ENCODE data around the gene HSPA1L.
A peak's percentile ranks its signal among the peaks of the same experiment; 100 is the strongest.

The HSPA1L gene

DNA sequence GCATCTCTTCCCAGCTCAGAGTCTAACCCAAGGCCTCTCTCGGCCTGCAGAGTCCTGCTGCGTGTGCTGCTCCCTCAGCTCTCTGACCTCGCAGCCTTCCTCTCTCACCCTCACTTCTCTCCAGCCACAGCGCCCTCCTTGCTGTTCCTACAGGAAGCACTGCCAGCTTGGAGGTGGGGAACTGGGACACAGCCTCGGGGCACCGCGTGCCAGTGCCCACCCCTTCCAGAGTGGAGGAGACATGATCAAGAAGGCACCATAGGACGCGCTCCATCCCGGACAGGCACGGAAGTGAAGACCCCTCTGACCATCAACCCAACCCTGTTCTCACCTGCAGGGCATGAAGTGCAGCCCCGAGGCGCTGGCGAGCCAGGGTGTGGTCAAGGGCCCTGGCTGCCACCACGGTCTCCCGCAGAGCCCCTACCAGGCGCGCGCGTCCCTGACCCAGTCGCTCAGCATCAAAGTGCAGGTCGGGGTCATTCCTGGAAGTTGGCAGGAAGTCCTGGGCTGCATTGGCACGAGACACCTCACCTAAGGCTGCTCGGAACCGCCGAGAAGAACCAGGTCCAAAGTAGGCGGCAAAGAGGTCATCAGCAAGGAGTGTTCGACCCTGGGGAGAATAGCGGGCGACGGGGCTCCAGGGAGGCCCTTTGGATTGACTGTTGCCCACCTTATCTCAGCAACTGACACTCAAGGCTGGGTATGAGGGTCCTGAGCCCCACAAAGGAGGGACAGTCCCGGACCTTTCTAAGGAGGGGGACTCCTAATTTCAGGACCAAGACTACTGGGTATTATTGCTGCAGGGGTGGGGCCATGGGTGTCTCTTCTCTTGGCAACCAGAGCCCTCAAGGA, 39.2 kb downstream of the HSPA1L start:
- TF ChIP-seq, protein P1, sequence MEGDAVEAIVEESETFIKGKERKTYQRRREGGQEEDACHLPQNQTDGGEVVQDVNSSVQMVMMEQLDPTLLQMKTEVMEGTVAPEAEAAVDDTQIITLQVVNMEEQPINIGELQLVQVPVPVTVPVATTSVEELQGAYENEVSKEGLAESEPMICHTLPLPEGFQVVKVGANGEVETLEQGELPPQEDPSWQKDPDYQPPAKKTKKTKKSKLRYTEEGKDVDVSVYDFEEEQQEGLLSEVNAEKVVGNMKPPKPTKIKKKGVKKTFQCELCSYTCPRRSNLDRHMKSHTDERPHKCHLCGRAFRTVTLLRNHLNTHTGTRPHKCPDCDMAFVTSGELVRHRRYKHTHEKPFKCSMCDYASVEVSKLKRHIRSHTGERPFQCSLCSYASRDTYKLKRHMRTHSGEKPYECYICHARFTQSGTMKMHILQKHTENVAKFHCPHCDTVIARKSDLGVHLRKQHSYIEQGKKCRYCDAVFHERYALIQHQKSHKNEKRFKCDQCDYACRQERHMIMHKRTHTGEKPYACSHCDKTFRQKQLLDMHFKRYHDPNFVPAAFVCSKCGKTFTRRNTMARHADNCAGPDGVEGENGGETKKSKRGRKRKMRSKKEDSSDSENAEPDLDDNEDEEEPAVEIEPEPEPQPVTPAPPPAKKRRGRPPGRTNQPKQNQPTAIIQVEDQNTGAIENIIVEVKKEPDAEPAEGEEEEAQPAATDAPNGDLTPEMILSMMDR (IDR thresholded peaks at IDR 0.05; ENCODE audit: insufficient read depth, low read length, missing control alignments) = no peak
- ChIA-PET POLR2A (interaction anchor here (1.4 kb wide), 1 partner anchor 52 kb away, joined by 5 read pairs; the partner anchor contains the start of gene HSPA1B), CTCF (interaction anchor here (0.9 to 2.8 kb wide), 3 partner anchors 9 to 46 kb away, joined by 3 to 17 read pairs (median 5); no protein-coding TSS in a partner anchor)
- DNase-seq (ENCODE audit: low read depth, low spot score) = no peak
- H3K4me3 ChIP-seq (ENCODE audit: low read depth, low read length) = no peak overlapping the region

DNA sequence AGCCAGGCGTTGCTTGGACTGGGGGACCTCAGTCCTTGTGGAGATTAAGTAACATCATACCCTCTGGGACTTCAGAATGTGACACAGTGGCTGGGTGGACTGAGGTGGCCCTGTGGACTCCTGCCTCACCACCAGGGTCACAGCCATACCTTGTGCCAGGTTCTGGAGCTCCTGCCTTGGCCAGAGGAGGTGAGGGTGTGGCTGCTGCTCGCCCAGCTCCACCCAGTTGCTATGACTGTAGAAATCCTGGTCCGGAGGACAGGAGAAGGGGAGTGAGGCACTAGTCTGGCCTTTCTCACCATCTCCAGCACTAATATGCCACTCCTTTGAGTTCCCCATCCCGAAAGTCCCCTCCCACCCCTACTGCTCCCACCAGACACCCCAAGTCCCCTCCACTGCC, 39.9 kb downstream of the HSPA1L start:
- CTCF ChIA-PET = interaction anchor here (0.9 to 2.8 kb wide), 3 partner anchors 10 to 45 kb away, joined by 3 to 17 read pairs (median 5); no protein-coding TSS in a partner anchor
- TF ChIP-seq, protein P1 (IDR thresholded peaks at IDR 0.05; ENCODE audit: insufficient read depth, low read length, missing control alignments) = no peak
- POLR2A ChIA-PET = interaction anchor here (1.4 kb wide), 1 partner anchor 52 kb away, joined by 5 read pairs; the partner anchor contains the start of gene HSPA1B
- no peak overlapping the region for H3K4me3 ChIP-seq (ENCODE audit: low read depth, low read length)
- no peak for DNase-seq (ENCODE audit: low read depth, low spot score)

DNA sequence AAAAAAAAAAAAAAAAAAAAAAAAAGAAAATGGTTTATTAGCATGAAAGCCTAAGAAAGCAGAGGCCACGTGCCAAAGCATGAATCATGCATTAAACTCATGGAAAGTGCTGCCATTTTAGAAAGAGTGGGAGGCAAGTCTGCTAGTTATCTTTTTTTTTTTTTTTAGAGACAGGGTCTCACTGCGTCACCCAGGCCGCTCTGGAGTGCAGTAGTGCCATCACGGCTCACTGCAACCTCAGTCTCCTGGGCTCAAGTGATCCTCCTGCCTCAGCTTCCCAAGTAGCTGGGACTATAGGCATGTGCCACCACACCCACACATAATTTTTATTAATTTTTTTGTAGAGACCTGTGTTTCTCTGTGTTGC, 43.1 kb downstream of the HSPA1L start:
- DNase-seq (ENCODE audit: low read depth, low spot score) = no peak
- TF ChIP-seq, protein P1 (IDR thresholded peaks at IDR 0.05; ENCODE audit: insufficient read depth, low read length, missing control alignments) = no peak
- CTCF ChIA-PET = interaction anchor here (0.6 to 3.4 kb wide), 5 partner anchors 12 to 91 kb away, joined by 3 to 29 read pairs (median 6); partner anchors contain the start of gene LY6G5C
- POLR2A ChIA-PET = no interaction called here
- H3K4me3 ChIP-seq (ENCODE audit: low read depth, low read length) = no peak overlapping the region

DNA sequence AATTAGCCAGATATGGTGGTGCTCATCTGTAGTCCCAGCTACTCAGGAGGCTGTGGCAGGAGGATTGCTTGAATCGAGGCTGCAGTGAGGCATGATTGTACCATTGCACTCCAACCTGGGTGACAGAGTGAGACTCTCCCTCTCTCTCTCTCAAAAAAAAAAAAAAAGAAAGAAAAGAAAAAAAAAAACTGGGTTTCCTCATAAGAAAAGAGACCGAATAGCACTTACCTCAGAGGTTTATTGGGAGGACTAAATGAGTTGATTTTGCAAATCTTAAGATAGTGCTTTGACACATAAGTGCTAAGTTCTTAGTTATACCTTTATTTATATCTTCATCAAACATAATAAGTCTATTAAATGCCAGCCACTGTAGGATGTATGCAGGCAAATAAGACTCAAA, 44.2 kb downstream of the HSPA1L start:
- POLR2A ChIA-PET = interaction anchor here (0.5 to 1.4 kb wide), 2 partner anchors 10 to 25 kb away, joined by 3 read pairs; partner anchors contain the start of gene VARS1
- no peak for DNase-seq (ENCODE audit: low read depth, low spot score)
- no peak overlapping the region for H3K4me3 ChIP-seq (ENCODE audit: low read depth, low read length)
- TF ChIP-seq, protein P1 (IDR thresholded peaks at IDR 0.05; ENCODE audit: insufficient read depth, low read length, missing control alignments) = no peak
- CTCF ChIA-PET = interaction anchor here (0.5 to 3.4 kb wide), 17 partner anchors 8 to 172 kb away, joined by 3 to 29 read pairs (median 8); partner anchors contain the start of genes ABHD16A, LSM2, LY6G5C and MSH5

DNA sequence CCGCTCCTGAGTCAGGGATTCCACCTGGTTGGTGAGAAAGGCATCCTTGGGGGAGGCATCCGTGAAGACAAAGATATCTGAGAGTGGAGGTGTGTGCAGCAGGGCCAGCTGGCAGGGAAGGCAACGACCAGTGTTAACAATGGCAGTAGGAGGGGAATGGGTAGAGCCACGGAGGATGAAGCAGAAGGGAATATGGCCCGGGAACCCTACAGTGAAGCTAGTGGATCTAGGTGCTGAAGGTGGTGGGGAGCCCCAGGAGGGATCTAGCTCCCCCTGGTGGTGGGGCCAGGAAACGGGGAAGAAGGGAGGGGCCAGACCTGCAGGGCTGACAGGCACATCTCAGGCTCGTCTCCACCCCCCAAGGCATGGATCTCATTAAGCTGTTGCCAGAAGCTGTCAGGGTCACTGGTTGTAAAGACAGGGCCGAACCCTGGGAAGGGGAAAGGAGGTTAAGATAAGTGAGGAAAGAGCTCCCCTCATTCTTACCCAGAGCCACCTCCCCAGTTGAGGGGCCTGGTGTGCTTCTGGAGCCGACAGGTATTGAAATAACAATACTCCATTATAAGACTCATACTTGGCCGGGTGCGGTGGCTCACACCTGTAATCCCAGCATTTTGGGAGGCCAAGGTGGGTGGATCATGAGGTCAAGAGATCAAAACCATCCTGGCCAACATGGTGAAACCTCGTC, 45.3 kb downstream of the HSPA1L start:
- TF ChIP-seq, protein P1 (IDR thresholded peaks at IDR 0.05; ENCODE audit: insufficient read depth, low read length, missing control alignments) = peak; percentile 78
- CTCF ChIA-PET = interaction anchor here (0.6 to 3.4 kb wide), 33 partner anchors 8 to 103 kb away, joined by 3 to 29 read pairs (median 7); partner anchors contain the start of genes ABHD16A, CSNK2B, LSM2 and LY6G5C
- POLR2A ChIA-PET = interaction anchor here (0.7 to 1.4 kb wide), 3 partner anchors 26 to 58 kb away, joined by 3 read pairs; partner anchors contain the start of genes CLIC1, HSPA1B and VARS1
- H3K4me3 ChIP-seq (ENCODE audit: low read depth, low read length) = no peak overlapping the region
- DNase-seq (ENCODE audit: low read depth, low spot score) = no peak

All from AG04449 (cell line).